KOPT-K1 (cell line): ENCODE results near the gene PLAC8.
"Not testable (repeated sequence)": the region's sequence is repeated elsewhere in the genome, so short reads cannot be mapped to it uniquely, and the experiment has no call there.

Experiments used
- H3K27ac ChIP-seq: fragments of 200-600 bp; sonication (generic); 2 replicates; pipeline ENCODE4 v1.5.1; 2016; ENCODE audit warnings: antibody characterized with exemption, mild to moderate bottlenecking, low read depth, low read length; ENCODE audit not compliant: poor library complexity, severe bottlenecking
- H3K36me3 ChIP-seq: fragments of 200-600 bp; sonication (generic); 2 replicates; pipeline ENCODE4 v1.5.1; 2017; ENCODE audit warnings: antibody characterized with exemption, mild to moderate bottlenecking, low read length, moderate library complexity; ENCODE audit not compliant: insufficient read depth
- H3K9me3 ChIP-seq: fragments of 200-600 bp; sonication (generic); 2 replicates; pipeline ENCODE4 v1.5.1; 2017; ENCODE audit warnings: antibody characterized with exemption, low read length, mild to moderate bottlenecking; ENCODE audit not compliant: insufficient read depth, poor library complexity, severe bottlenecking

The PLAC8 gene

DNA sequence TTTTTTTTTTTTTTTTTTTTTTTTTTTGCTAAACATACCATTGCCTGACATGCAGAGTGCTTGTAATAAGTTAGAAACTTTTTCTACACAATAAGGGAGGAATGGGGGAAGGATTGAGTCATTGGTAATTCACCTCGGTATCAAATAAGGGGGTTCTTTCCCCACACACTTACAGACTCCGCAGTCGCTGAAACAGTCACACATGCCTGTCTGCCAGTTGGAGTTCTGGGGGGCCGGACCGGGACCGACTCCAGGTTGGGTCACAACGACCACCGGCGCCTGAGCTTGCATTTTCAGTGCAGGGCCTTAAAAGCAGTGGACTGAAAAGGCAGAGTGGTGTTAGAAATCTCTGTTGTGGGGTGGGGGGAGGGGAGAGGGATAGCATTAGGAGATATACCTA, 6.9 kb downstream of the PLAC8 start:
- no peaks in the 10 kb centered on the region for H3K9me3 ChIP-seq
- H3K36me3 ChIP-seq, result peaks cover 16% of the 10 kb centered on the region
- no peak overlapping the region for H3K27ac ChIP-seq

DNA sequence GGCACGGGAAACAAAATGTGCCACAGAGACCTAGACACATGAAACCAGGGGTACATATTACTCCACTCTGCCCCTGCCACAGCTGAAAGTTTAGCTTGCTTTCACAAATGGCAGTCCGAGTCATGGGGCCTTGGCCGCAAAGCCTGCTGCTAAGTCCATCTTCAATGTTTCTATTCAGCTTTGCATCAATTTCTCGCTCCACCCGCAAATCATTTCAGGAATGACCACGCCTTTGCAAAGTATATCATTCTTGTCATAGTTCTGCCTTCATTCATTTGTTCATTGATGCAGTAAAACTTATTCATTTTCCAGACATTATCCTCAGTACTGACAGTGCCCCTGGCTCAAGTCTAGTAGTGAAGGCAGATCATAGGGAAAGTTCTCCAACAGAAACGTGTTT, 9.5 kb downstream of the PLAC8 start:
- H3K27ac ChIP-seq, result no peak overlapping the region
- peaks cover 16% of the 10 kb centered on the region for H3K36me3 ChIP-seq
- no peaks in the 10 kb centered on the region for H3K9me3 ChIP-seq

- H3K27ac ChIP-seq, result no peak overlapping the region
- peaks cover 55% of the 10 kb centered on the region for H3K36me3 ChIP-seq
- H3K9me3 ChIP-seq, result no peaks in the 10 kb centered on the region
Observed at GRCh38 chr4:83096397-83096796, 18.1 kb downstream of the PLAC8 start.

DNA sequence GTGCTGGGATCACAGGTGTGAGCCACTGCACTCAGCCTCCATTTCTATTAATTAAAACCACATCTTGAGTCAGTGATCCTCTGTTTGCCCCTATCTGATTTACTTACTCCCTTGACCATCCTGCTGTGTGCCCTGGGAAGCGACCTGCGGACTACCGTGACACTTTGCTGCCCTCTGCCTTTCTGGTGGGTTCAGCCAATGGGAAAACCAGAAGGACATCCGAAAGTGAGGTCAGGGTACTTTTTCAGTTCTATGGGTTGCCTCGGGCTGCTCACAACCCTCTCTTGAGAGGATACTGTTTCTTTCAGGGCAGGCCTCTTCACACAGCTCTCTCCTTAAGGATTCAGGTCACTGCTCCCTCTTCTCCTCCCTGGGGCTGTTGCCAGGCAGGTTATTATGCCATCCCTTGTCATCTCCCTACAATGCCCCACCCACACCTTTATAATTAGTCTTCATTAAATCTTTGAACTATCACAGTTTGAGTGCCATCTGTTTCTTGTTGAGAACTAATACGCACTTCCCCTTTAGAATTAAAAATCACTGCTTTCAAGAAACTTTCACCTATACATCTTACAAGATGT, 21.4 kb downstream of the PLAC8 start:
- Histone ChIP-seq H3K36me3 (peaks cover 49% of the 10 kb centered on the region), H3K27ac (no peak overlapping the region), H3K9me3 (no peaks in the 10 kb centered on the region)

- H3K36me3 ChIP-seq, result peaks cover 29% of the 10 kb centered on the region
- no peak overlapping the region for H3K27ac ChIP-seq
- H3K9me3 ChIP-seq, result no peaks in the 10 kb centered on the region
Observed at GRCh38 chr4:83089410-83090157, 24.9 kb downstream of the PLAC8 start.

- H3K36me3 ChIP-seq, H3K27ac ChIP-seq, H3K9me3 ChIP-seq: not testable (repeated sequence)
Observed at GRCh38 chr4:83084956-83085355, 29.6 kb downstream of the PLAC8 start.

- peaks cover 4% of the 10 kb centered on the region for H3K36me3 ChIP-seq
- peak overlapping the region; percentile 30 for H3K27ac ChIP-seq
- H3K9me3 ChIP-seq, result no peaks in the 10 kb centered on the region
Observed at GRCh38 chr4:83083925-83084475, 30.5 kb downstream of the PLAC8 start.

GRCh38 chr4:83082777-83083176, 31.8 kb downstream of the PLAC8 start:
- Histone ChIP-seq H3K9me3 (no peaks in the 10 kb centered on the region), H3K27ac (no peak overlapping the region), H3K36me3 (no peaks in the 10 kb centered on the region)

DNA sequence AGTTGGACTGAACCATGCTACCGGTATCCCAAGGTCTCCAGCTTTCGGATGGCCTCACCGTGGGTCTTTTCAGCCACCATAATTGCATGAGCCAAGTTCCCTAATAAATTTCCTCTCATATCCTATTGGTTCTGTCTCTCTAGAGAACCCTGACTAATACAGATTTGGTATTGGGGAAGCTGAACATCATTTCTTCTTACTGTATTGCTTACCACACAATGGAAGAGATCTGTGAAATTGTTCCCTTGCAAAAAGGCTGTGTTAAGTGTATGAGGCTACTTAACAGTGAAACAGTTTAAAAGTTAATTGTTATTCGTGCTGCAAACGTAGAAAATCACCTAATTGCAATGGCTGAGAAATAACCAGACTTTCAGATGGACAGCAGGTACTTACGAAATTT, 34.0 kb downstream of the PLAC8 start:
- Histone ChIP-seq H3K27ac (no peak overlapping the region), H3K36me3 (peaks cover 15% of the 10 kb centered on the region), H3K9me3 (no peaks in the 10 kb centered on the region)

DNA sequence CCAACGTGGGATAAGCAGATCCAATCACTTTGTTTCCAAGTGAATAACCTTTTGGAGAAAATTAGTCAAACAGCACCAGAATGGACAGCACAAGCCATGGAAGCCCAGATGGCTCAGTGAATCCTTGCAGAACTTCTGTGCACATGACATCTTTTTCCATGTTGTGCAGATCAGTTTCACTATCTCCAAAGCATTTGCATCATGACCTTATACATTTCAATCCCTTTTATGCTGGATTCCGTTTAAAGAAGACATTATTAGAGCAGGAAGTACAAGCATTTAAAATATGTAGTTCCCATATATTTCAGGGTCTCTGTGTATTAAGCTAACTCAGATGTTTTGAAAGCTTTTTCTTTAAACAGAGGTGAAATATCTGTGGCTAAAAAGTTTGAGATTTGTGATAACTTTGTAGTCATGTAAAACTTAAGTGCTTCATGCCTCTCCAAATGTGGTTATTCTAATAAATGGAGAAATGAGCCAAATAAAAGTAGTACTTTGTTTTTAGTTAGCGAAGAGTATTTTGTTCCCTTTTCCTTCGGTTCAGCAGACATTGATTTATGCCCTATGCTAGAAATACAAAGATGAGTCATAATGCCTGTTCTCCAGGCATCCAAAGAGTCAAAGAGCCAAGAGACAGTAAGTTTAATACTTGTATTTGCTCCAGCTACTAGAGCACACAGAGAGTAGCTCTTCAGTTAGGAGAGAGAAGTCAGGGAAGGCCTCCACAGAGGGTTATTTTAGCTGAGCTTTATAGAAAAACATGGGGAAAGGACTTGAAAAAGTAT, 39.0 kb downstream of the PLAC8 start:
- H3K27ac ChIP-seq, result no peak overlapping the region
- H3K9me3 ChIP-seq, result no peaks in the 10 kb centered on the region
- peaks cover 48% of the 10 kb centered on the region for H3K36me3 ChIP-seq

- not testable (repeated sequence) for H3K9me3 ChIP-seq, H3K27ac ChIP-seq
- H3K36me3 ChIP-seq, result peaks cover 55% of the 10 kb centered on the region
Observed at GRCh38 chr4:83074783-83075182, 39.7 kb downstream of the PLAC8 start.

DNA sequence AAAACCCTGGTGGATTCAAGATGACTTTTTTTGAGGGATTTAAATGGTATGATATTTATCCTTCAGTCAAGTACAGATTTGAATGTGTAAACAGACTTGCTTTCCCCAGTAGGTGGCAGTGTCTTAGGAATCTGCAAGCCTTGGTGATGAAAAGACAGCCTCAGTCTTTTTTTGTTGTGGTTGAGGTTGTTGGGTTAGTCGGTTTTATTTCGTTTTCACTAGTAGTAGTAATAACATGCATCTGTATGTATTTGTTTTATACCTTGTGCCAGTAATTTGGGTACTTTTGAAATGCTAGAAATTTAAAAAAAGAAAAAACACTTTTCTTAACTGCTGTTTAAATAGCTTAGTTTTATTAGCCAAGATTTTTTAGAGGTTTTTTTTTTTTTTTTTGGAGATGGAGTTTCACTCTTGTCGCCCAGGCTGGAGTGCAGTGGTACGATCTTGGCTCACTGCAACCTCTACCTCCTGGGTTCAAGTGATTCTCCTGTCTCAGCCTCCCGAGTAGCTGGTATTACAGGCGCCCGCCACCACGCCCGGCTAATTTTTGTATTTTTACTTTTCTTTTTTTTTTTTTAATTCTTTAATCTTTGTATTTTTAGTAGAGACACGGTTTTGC, 40.3 kb downstream of the PLAC8 start:
- H3K27ac ChIP-seq, result no peak overlapping the region
- H3K9me3 ChIP-seq, result no peaks in the 10 kb centered on the region
- H3K36me3 ChIP-seq, result peaks cover 61% of the 10 kb centered on the region

GRCh38 chr4:83071116-83071515, 43.4 kb downstream of the PLAC8 start:
- no peaks in the 10 kb centered on the region for H3K9me3 ChIP-seq
- no peak overlapping the region for H3K27ac ChIP-seq
- peaks cover 81% of the 10 kb centered on the region for H3K36me3 ChIP-seq

- Histone ChIP-seq H3K9me3 (no peaks in the 10 kb centered on the region), H3K27ac (no peak overlapping the region), H3K36me3 (peaks cover 94% of the 10 kb centered on the region)
Observed at GRCh38 chr4:83067058-83067639, 47.4 kb downstream of the PLAC8 start.

DNA sequence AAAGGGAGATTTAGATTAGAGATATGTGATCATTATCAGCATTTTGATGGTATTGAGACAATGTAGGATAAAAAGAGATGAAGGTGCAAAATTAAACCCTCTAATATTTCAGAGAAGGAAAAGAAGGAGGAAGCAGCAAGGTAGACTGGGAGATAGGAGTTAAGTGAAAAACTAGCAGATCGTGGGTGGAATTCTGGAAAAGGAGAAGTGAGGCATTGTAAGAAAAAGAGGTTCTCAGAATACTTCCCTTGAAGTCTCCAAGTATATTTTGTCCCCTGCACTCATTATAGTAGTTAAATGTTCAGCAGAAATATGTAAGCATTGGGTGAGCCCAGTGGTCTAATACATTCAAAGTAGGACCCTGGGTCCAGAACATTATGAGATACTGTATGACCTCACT, 49.3 kb downstream of the PLAC8 start:
- peaks cover 92% of the 10 kb centered on the region for H3K36me3 ChIP-seq

More for the DNA sequence above, 49.3 kb downstream of the PLAC8 start:
- Histone ChIP-seq H3K27ac (no peak overlapping the region), H3K9me3 (no peaks in the 10 kb centered on the region)
